NCI-H2171 (cell line): ENCODE measurements around the gene ITGB4.

Experiments used
- DNase-seq: peaks from one replicate; lab custom pipeline; 2025; lab: John Stamatoyannopoulos, UW

Gene ITGB4

GRCh38 chr17:75791254-75791653 is 70.0 kb downstream of the ITGB4 start:
- DNase-seq: no peak

- no peak for DNase-seq
These were observed 72.2 kb downstream of the ITGB4 start for GRCh38 chr17:75793460-75793859.

DNA sequence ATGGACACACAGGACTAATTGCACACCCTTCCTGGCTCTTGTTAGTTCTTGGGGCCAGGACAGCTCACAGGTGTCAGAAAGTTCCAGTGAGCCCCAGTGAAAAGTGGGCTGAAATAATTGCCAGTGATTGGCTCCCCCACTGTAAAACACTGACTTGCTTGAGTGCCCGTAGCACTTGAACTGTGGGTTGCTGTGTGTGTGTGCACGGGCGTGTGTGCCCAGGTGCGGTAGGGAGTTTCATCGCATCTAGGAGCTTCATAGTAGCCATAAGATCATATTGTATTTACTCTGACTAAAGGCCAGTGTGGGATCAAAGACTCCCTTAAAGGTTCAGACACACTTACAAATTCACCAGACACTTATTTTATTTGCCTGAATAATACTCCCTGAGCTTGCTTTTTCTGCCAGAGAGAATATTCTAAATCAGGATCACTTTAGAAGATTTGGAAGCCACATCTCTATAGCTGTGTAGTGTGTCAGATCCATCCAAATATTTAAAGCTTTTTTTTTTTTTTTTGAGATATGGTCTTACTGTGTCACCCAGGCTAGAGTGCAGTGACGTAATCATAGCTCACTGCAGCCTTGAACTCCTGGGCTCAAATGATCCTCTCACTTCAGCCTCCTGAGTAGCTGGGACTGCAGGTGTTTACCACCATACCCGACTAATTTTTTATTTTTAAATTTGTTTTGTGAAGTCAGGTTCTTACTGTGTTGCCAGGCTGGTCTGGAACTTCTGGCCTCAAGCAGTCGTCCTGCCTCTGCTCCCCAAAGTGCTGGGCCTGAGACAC is 74.8 kb downstream of the ITGB4 start:
- no peak for DNase-seq

DNA sequence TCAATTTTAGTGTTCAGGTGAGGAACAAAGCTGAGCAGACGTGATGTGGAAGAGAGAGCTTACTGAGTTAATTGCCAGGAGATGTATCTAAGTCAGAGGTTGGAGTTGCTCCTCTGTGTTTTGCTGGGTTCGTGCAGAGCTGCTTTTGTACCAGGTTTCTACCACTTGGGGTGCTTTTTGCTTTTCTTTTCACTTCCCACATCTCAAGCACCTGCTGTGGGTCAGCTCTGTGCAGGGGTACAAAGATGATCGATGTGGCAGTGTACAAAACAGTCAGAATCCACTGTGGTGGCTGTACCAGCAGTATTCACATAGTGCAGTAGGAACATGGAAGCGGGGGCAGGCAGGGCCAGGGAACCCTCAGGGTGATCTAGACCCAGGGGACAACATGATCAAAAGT is 78.1 kb downstream of the ITGB4 start:
- no peak for DNase-seq

- no peak for DNase-seq
These were observed 82.6 kb downstream of the ITGB4 start for GRCh38 chr17:75803883-75804282.

GRCh38 chr17:75806822-75807500 is 85.7 kb downstream of the ITGB4 start:
- no peak for DNase-seq
